Measurements from ENCODE around the gene SCD5. TPM values are rescaled to one million over a fixed set of nuclear protein-coding genes. Genes with fewer than 3 reads are reported as not detected.

The SCD5 gene
- total RNA-seq, 1 donor from 2014 or later = 23.9 TPM

- Mint-ChIP-seq H3K36me3 (ENCODE audit: unreplicated experiment) (peaks cover 2% of the 10 kb centered on the region), H3K27me3 (ENCODE audit: unreplicated experiment) (no peaks in the 10 kb centered on the region), H3K4me3 (ENCODE audit: unreplicated experiment) (no peak overlapping the region), H3K27ac (ENCODE audit: unreplicated experiment) (no peak overlapping the region), H3K9me3 (ENCODE audit: unreplicated experiment) (no peaks in the 10 kb centered on the region), H3K4me1 (ENCODE audit: unreplicated experiment) (peaks cover 10% of the 10 kb centered on the region)
- no peak for DNase-seq (ENCODE audit: extremely low spot score, unreplicated experiment)
- TF ChIP-seq CTCF (IDR thresholded peaks at IDR 0.05) = no peak
Measured at GRCh38 chr4:82713856-82714255, 84.7 kb downstream of the SCD5 start.

GRCh38 chr4:82712561-82712960 is 86.0 kb downstream of the SCD5 start:
- H3K27ac Mint-ChIP-seq (ENCODE audit: unreplicated experiment) = no peak overlapping the region

GRCh38 chr4:82711158-82711785 is 87.3 kb downstream of the SCD5 start:
- Mint-ChIP-seq H3K27me3 (ENCODE audit: unreplicated experiment) (no peaks in the 10 kb centered on the region), H3K36me3 (ENCODE audit: unreplicated experiment) (no peaks in the 10 kb centered on the region), H3K27ac (ENCODE audit: unreplicated experiment) (no peak overlapping the region), H3K4me1 (ENCODE audit: unreplicated experiment) (peaks cover 15% of the 10 kb centered on the region), H3K4me3 (ENCODE audit: unreplicated experiment) (no peak overlapping the region), H3K9me3 (ENCODE audit: unreplicated experiment) (no peaks in the 10 kb centered on the region)
- DNase-seq (ENCODE audit: extremely low spot score, unreplicated experiment) = no peak
- TF ChIP-seq CTCF (IDR thresholded peaks at IDR 0.05) = no peak

More at GRCh38 chr4:82712561-82712960, 86.0 kb downstream of the SCD5 start:
- H3K36me3 Mint-ChIP-seq (ENCODE audit: unreplicated experiment) = no peaks in the 10 kb centered on the region
- TF ChIP-seq CTCF (IDR thresholded peaks at IDR 0.05) = no peak
- H3K9me3 Mint-ChIP-seq (ENCODE audit: unreplicated experiment) = no peaks in the 10 kb centered on the region
- DNase-seq (ENCODE audit: extremely low spot score, unreplicated experiment) = no peak
- H3K4me1 Mint-ChIP-seq (ENCODE audit: unreplicated experiment) = peaks cover 14% of the 10 kb centered on the region
- no peak overlapping the region for H3K4me3 Mint-ChIP-seq (ENCODE audit: unreplicated experiment)
- H3K27me3 Mint-ChIP-seq (ENCODE audit: unreplicated experiment) = no peaks in the 10 kb centered on the region

GRCh38 chr4:82710197-82710929 is 88.2 kb downstream of the SCD5 start:
- Mint-ChIP-seq H3K4me3 (ENCODE audit: unreplicated experiment) (no peak overlapping the region), H3K36me3 (ENCODE audit: unreplicated experiment) (no peaks in the 10 kb centered on the region), H3K27ac (ENCODE audit: unreplicated experiment) (no peak overlapping the region), H3K4me1 (ENCODE audit: unreplicated experiment) (peaks cover 10% of the 10 kb centered on the region), H3K27me3 (ENCODE audit: unreplicated experiment) (no peaks in the 10 kb centered on the region), H3K9me3 (ENCODE audit: unreplicated experiment) (no peaks in the 10 kb centered on the region)
- no peak for DNase-seq (ENCODE audit: extremely low spot score, unreplicated experiment)
- no peak for TF ChIP-seq CTCF (IDR thresholded peaks at IDR 0.05)

GRCh38 chr4:82708982-82709381 is 89.6 kb downstream of the SCD5 start:
- no peak for TF ChIP-seq CTCF (IDR thresholded peaks at IDR 0.05)
- Mint-ChIP-seq H3K27me3 (ENCODE audit: unreplicated experiment) (no peaks in the 10 kb centered on the region), H3K36me3 (ENCODE audit: unreplicated experiment) (peaks cover 3% of the 10 kb centered on the region), H3K4me1 (ENCODE audit: unreplicated experiment) (peaks cover 10% of the 10 kb centered on the region), H3K27ac (ENCODE audit: unreplicated experiment) (no peak overlapping the region), H3K9me3 (ENCODE audit: unreplicated experiment) (no peaks in the 10 kb centered on the region), H3K4me3 (ENCODE audit: unreplicated experiment) (no peak overlapping the region)
- DNase-seq (ENCODE audit: extremely low spot score, unreplicated experiment) = no peak

Measured in osteocyte (in vitro differentiated cells).